ENCODE data around the gene NIPAL4.
"Not testable (repeated sequence)": the region's sequence is repeated elsewhere in the genome, so short reads cannot be mapped to it uniquely, and the experiment has no call there.

NIPAL4 gene

GRCh38 chr5:157463621-157464518 is 3.9 kb downstream of the NIPAL4 start:
- peak; percentile 78 for DNase-seq

GRCh38 chr5:157464519-157465171 is 4.6 kb downstream of the NIPAL4 start:
- peak; percentile 95 for DNase-seq

GRCh38 chr5:157468293-157468965 is 8.4 kb downstream of the NIPAL4 start:
- DNase-seq, result no peak

GRCh38 chr5:157469073-157469472 is 9.1 kb downstream of the NIPAL4 start:
- DNase-seq, result no peak

- peak; percentile 38 for DNase-seq
These were observed 9.7 kb downstream of the NIPAL4 start for GRCh38 chr5:157469687-157470086.

GRCh38 chr5:157470631-157471030 is 10.6 kb downstream of the NIPAL4 start:
- DNase-seq, result no peak

- DNase-seq, result peak; percentile 41
These were observed 11.7 kb downstream of the NIPAL4 start for GRCh38 chr5:157471709-157472108.

GRCh38 chr5:157473383-157474320 is 13.6 kb downstream of the NIPAL4 start:
- DNase-seq, result peak; percentile 64

GRCh38 chr5:157475432-157475831 is 15.4 kb downstream of the NIPAL4 start:
- DNase-seq, result no peak

- DNase-seq, result peak; percentile 73
These were observed 16.8 kb downstream of the NIPAL4 start for GRCh38 chr5:157476702-157477408.

- no peak for DNase-seq
These were observed 17.9 kb downstream of the NIPAL4 start for GRCh38 chr5:157477814-157478494.

GRCh38 chr5:157478726-157479125 is 18.7 kb downstream of the NIPAL4 start:
- DNase-seq, result no peak

GRCh38 chr5:157479166-157479565 is 19.2 kb downstream of the NIPAL4 start:
- no peak for DNase-seq

GRCh38 chr5:157479612-157480510 is 19.8 kb downstream of the NIPAL4 start:
- no peak for DNase-seq

- DNase-seq, result no peak
These were observed 21.3 kb downstream of the NIPAL4 start for GRCh38 chr5:157481265-157481664.

GRCh38 chr5:157481666-157482065 is 21.7 kb downstream of the NIPAL4 start:
- no peak for DNase-seq

- DNase-seq, result not testable (repeated sequence)
These were observed 22.7 kb downstream of the NIPAL4 start for GRCh38 chr5:157482702-157483101.

- DNase-seq, result no peak
These were observed 24.8 kb downstream of the NIPAL4 start for GRCh38 chr5:157484768-157485167.

- DNase-seq, result no peak
These were observed 25.3 kb downstream of the NIPAL4 start for GRCh38 chr5:157485340-157485739.

- DNase-seq, result no peak
These were observed 25.8 kb downstream of the NIPAL4 start for GRCh38 chr5:157485811-157486210.
